Mesendoderm (in vitro differentiated cells): ENCODE data around the gene CARD18.
"Not testable (repeated sequence)": the region's sequence is repeated elsewhere in the genome, so short reads cannot be mapped to it uniquely, and the experiment has no call there.

Experiments used
- DNase-seq: peaks from one replicate; pipeline ENCODE4 v3.0.0; 2013
- H2AK5ac ChIP-seq: 2 replicates; pipeline ENCODE4 v1.6.1; 2013; ENCODE audit warnings: low read length, inconsistent platforms
- H2BK120ac ChIP-seq: 2 replicates; pipeline ENCODE4 v1.6.1; 2013; ENCODE audit warnings: low read depth, mild to moderate bottlenecking, low read length, moderate library complexity, mixed read lengths
- H2BK15ac ChIP-seq: replicated peaks from 2 replicates; pipeline ENCODE4 v1.6.1; 2013; ENCODE audit warnings: low read depth, mild to moderate bottlenecking, moderate library complexity
- H2BK5ac ChIP-seq: 2 replicates; pipeline ENCODE4 v1.6.1; 2013; ENCODE audit warnings: low read length, inconsistent platforms
- H3K18ac ChIP-seq: 2 replicates; pipeline ENCODE4 v1.6.1; 2013; ENCODE audit warnings: mild to moderate bottlenecking, low read length, mixed read lengths
- H3K23ac ChIP-seq: one replicate; pipeline ENCODE4 v1.6.1; 2013; ENCODE audit warnings: low read length
- H3K27ac ChIP-seq: 2 replicates; pipeline ENCODE4 v1.5.1; 2013; ENCODE audit warnings: low read depth, mild to moderate bottlenecking, inconsistent platforms, low read length, moderate library complexity
- H3K27me3 ChIP-seq: 2 replicates; pipeline ENCODE4 v1.6.1; 2013; ENCODE audit warnings: low read length, control low read depth, mild to moderate bottlenecking, inconsistent platforms; ENCODE audit not compliant: insufficient read depth, poor library complexity
- H3K36me3 ChIP-seq: 2 replicates; pipeline ENCODE4 v1.6.1; 2013; ENCODE audit warnings: low read length, inconsistent platforms; ENCODE audit not compliant: control insufficient read depth, insufficient read depth
- H3K4ac ChIP-seq: one replicate; pipeline ENCODE4 v1.6.1; 2013; ENCODE audit warnings: low read depth, mild to moderate bottlenecking, low read length, moderate library complexity
- H3K4me1 ChIP-seq: 2 replicates; pipeline ENCODE4 v1.6.1; 2013; ENCODE audit warnings: low read depth, low read length, inconsistent platforms; ENCODE audit not compliant: control insufficient read depth
- H3K4me2 ChIP-seq: 2 replicates; pipeline ENCODE4 v1.6.1; 2013; ENCODE audit warnings: low read length
- H3K4me3 ChIP-seq: 2 replicates; pipeline ENCODE4 v1.5.1; 2013; ENCODE audit warnings: mild to moderate bottlenecking, low read length
- H3K56ac ChIP-seq: one replicate; pipeline ENCODE4 v1.6.1; 2013; ENCODE audit warnings: low read length
- H3K79me1 ChIP-seq: 2 replicates; pipeline ENCODE4 v1.6.1; 2013; ENCODE audit warnings: low read length, inconsistent platforms
- H3K79me2 ChIP-seq: 2 replicates; pipeline ENCODE4 v1.6.1; 2013; ENCODE audit warnings: mild to moderate bottlenecking, low read length; ENCODE audit not compliant: control insufficient read depth, insufficient read depth
- H3K9ac ChIP-seq: 2 replicates; pipeline ENCODE4 v1.6.1; 2013; ENCODE audit warnings: low read length, inconsistent platforms
- H4K5ac ChIP-seq: one replicate; pipeline ENCODE4 v1.6.1; 2013; ENCODE audit warnings: low read length
- H4K8ac ChIP-seq: one replicate; pipeline ENCODE4 v1.6.1; 2013; ENCODE audit warnings: low read depth, mild to moderate bottlenecking, control low read depth, low read length, moderate library complexity
- WGBS: extraction: QIAGEN DNeasy Blood & Tissue Kit; methylation state at CpG from one replicate; pipeline ENCODE4 v1.1.7; 2013; ENCODE audit warnings: low lambda C conversion rate, missing lambda C conversion rate; ENCODE audit not compliant: insufficient coverage; ENCODE audit errors: extremely low coverage; 5-methylcytosine and 5-hydroxymethylcytosine counted together

The CARD18 gene

GRCh38 chr11:105110688-105111030 is 28.9 kb downstream of the CARD18 start:
- Histone ChIP-seq H3K4ac (no peak overlapping the region), H3K27ac (no peak overlapping the region), H3K18ac (no peak overlapping the region), H3K4me3 (no peak overlapping the region), H2BK120ac (no peak overlapping the region), H4K8ac (no peak overlapping the region), H3K27me3 (no peaks in the 10 kb centered on the region), H3K36me3 (no peaks in the 10 kb centered on the region), H4K5ac (no peak overlapping the region), H3K56ac (no peak overlapping the region), H3K79me1 (no peaks in the 10 kb centered on the region), H3K79me2 (no peaks in the 10 kb centered on the region), H3K23ac (no peak overlapping the region), H2BK15ac (no peak overlapping the region), H2BK5ac (no peak overlapping the region), H3K4me1 (no peaks in the 10 kb centered on the region), H3K9ac (no peak overlapping the region), H3K4me2 (no peak overlapping the region), H2AK5ac (no peak overlapping the region)
- no CpG with 5 or more reads among the region's 2 CpGs for WGBS
- DNase-seq = no peak

GRCh38 chr11:105109855-105110687 is 29.5 kb downstream of the CARD18 start:
- Histone ChIP-seq H2BK120ac (no peak overlapping the region), H3K9ac (no peak overlapping the region), H2BK5ac (no peak overlapping the region), H3K36me3 (no peaks in the 10 kb centered on the region), H3K79me2 (no peaks in the 10 kb centered on the region), H3K56ac (no peak overlapping the region), H3K4me1 (no peaks in the 10 kb centered on the region), H3K23ac (no peak overlapping the region), H3K4me2 (no peak overlapping the region), H3K4ac (no peak overlapping the region), H2BK15ac (no peak overlapping the region), H4K8ac (no peak overlapping the region), H3K4me3 (no peak overlapping the region), H3K27ac (no peak overlapping the region), H2AK5ac (no peak overlapping the region), H3K79me1 (no peaks in the 10 kb centered on the region), H4K5ac (no peak overlapping the region), H3K18ac (no peak overlapping the region), H3K27me3 (no peaks in the 10 kb centered on the region)
- no peak for DNase-seq
- no CpG with 5 or more reads among the region's 8 CpGs for WGBS

- no peaks in the 10 kb centered on the region for H3K79me1 ChIP-seq
- H3K27ac ChIP-seq = no peak overlapping the region
- no peaks in the 10 kb centered on the region for H3K4me1 ChIP-seq
- no peak overlapping the region for H2BK5ac ChIP-seq
- H3K9ac ChIP-seq = no peak overlapping the region
- DNase-seq = no peak
- no peak overlapping the region for H3K4ac ChIP-seq
- no peak overlapping the region for H2BK15ac ChIP-seq
- no peaks in the 10 kb centered on the region for H3K36me3 ChIP-seq
- no peak overlapping the region for H3K23ac ChIP-seq
- no peak overlapping the region for H3K56ac ChIP-seq
- no peak overlapping the region for H3K4me2 ChIP-seq
- no peak overlapping the region for H3K18ac ChIP-seq
- no peak overlapping the region for H2AK5ac ChIP-seq
- no peak overlapping the region for H3K4me3 ChIP-seq
- no peak overlapping the region for H4K8ac ChIP-seq
- H2BK120ac ChIP-seq = no peak overlapping the region
- no peaks in the 10 kb centered on the region for H3K27me3 ChIP-seq
- no peaks in the 10 kb centered on the region for H3K79me2 ChIP-seq
- no peak overlapping the region for H4K5ac ChIP-seq
- WGBS = no CpG with 5 or more reads among the region's 1 CpG
Observed at GRCh38 chr11:105109321-105109720, 30.2 kb downstream of the CARD18 start.

- H3K4me1 ChIP-seq = no peaks in the 10 kb centered on the region
- H3K79me2 ChIP-seq = no peaks in the 10 kb centered on the region
- H2BK5ac ChIP-seq = no peak overlapping the region
- WGBS = no CpG with 5 or more reads among the region's 1 CpG
- no peak overlapping the region for H3K4ac ChIP-seq
- H3K36me3 ChIP-seq = no peaks in the 10 kb centered on the region
- no peak overlapping the region for H3K23ac ChIP-seq
- no peak overlapping the region for H3K27ac ChIP-seq
- no peaks in the 10 kb centered on the region for H3K27me3 ChIP-seq
- no peak overlapping the region for H3K18ac ChIP-seq
- no peaks in the 10 kb centered on the region for H3K79me1 ChIP-seq
- H3K9ac ChIP-seq = no peak overlapping the region
- H4K8ac ChIP-seq = no peak overlapping the region
- DNase-seq = no peak
- no peak overlapping the region for H2BK120ac ChIP-seq
- no peak overlapping the region for H2BK15ac ChIP-seq
- H2AK5ac ChIP-seq = no peak overlapping the region
- no peak overlapping the region for H3K56ac ChIP-seq
- no peak overlapping the region for H3K4me2 ChIP-seq
- H3K4me3 ChIP-seq = no peak overlapping the region
- no peak overlapping the region for H4K5ac ChIP-seq
Observed at GRCh38 chr11:105108247-105108646, 31.3 kb downstream of the CARD18 start.

GRCh38 chr11:105107226-105107825 is 32.2 kb downstream of the CARD18 start:
- not testable (repeated sequence) for H3K27me3 ChIP-seq, H4K8ac ChIP-seq, H2AK5ac ChIP-seq, DNase-seq, H2BK120ac ChIP-seq, H3K4me3 ChIP-seq, H3K23ac ChIP-seq, H2BK15ac ChIP-seq, H3K18ac ChIP-seq, H3K36me3 ChIP-seq, H3K9ac ChIP-seq, H3K56ac ChIP-seq, H3K79me2 ChIP-seq, H3K4me1 ChIP-seq, H3K79me1 ChIP-seq, H2BK5ac ChIP-seq, H3K4ac ChIP-seq, H3K27ac ChIP-seq, H4K5ac ChIP-seq, H3K4me2 ChIP-seq
- WGBS = no CpG with 5 or more reads among the region's 8 CpGs
